Suppressor macrophage (primary cell): ENCODE data around the gene SND1.
A peak's percentile ranks its signal among the peaks of the same experiment; 100 is the strongest.

ENCODE experiments used
- DNase-seq, 4 experiments: peaks; one replicate each; pipeline ENCODE4 v3.0.0-alpha.2; 2020 to 2022

Gene SND1

GRCh38 chr7:127835679-127836078 is 183.7 kb downstream of the SND1 start:
- no peak for DNase-seq

DNA sequence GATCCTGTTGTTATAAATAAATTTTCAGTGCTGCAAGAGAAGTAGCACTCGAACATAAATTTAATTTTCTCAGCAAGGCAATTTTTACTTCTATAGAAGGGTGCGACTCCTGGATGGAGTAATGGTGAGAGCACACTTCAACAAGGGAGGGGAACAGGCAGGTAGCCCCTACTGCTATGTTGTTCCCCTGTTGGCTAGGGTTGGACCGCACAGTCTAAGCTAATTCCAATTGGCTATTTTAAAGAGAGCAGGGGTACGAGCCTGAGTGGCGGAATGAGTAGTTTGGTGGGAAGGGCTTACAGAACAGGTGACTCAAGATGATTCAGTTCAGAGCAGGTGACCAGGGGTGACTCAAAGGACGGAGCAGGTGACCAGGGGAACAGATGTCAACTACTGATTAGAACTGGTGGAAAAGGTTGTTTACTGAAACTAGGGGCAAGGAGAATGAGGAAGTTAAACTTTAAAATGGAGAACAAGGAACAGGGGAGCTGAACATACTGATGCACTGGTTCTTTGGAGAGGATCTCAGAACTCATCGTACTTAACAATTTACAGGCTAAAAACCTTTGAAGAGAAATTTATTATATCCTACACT is 185.9 kb downstream of the SND1 start:
- peak in 3 of 4 experiments; percentile 23 to 41 (median 27) for DNase-seq

GRCh38 chr7:127838816-127839415 is 186.9 kb downstream of the SND1 start:
- DNase-seq: no peak

GRCh38 chr7:127840226-127840951 is 188.4 kb downstream of the SND1 start:
- DNase-seq: no peak

- DNase-seq: no peak
Observed at GRCh38 chr7:127844165-127844564, 192.2 kb downstream of the SND1 start.

DNA sequence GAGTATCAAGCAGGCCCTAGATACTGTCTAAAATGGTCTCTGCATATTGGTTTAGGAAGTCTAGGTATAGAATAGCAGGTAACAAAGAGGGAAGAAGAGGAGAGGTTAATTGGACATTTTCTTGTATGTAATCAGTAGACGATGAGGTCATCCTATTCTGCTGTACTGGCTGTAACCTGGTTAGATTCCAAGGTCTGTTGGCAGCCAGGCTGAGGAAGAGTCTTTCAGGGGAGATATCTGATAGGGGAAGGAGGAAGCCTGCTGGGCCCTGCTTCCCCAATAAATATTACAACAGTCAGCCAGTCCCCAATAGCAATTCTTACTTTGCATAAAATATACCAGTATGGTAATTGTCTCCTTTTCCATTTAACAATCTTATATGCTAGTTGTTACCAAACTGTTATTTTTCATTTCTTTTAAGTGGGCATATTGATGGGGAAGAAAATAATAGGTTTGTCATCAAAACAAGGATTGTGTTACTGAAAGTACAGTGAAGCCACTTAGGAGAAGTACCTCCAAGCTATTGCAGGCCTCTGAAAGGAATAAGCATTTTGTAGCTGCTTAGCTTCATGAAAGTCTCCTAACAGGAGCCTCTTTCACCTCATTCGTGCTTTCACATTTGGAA is 192.8 kb downstream of the SND1 start:
- peak; percentile 11 to 29 (median 20) for DNase-seq

- no peak for DNase-seq
Observed at GRCh38 chr7:127845522-127846214, 193.7 kb downstream of the SND1 start.

DNA sequence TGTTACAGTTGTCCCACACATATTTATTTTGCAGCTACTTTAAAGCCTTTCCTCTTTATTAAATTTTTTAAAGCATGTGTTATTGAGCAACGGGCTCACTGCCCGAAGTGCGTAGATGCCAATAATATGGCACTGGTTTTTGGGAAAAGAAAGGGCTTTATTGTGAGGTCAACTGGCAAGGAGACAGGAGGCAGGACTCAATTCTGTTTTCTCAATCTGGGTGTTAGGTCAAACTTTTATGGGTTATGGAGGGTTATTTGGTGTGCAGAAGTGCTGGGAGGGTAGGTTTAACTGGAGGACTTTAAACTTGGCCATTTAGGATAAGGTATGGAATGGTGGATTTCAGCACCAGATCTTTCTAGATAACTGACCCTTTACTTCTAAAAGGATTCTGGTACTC is 195.6 kb downstream of the SND1 start:
- no peak for DNase-seq

- DNase-seq: no peak
Observed at GRCh38 chr7:127848241-127848640, 196.2 kb downstream of the SND1 start.

GRCh38 chr7:127850195-127850594 is 198.2 kb downstream of the SND1 start:
- DNase-seq: no peak

DNA sequence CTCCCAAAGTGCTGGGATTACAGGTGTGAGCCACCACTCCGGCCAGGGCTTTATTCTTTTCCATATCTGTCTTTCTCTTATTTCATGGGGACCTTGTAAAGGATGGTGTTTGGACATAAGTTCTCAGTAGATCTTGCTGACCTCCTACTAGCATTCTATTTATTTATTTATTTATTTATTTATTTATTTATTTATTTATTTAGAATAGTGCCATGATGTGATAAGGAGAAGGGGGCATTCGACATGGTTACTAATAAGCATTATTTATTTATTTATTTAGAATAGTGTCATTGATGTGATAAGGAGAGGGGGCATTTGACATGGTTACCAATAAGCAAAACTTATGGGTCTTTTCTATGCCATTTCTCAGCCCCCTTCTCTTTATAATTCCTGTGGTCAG is 202.4 kb downstream of the SND1 start:
- DNase-seq: no peak

GRCh38 chr7:127857464-127857841 is 205.5 kb downstream of the SND1 start:
- DNase-seq: no peak

- DNase-seq: no peak
Observed at GRCh38 chr7:127858091-127858914, 206.3 kb downstream of the SND1 start.

DNA sequence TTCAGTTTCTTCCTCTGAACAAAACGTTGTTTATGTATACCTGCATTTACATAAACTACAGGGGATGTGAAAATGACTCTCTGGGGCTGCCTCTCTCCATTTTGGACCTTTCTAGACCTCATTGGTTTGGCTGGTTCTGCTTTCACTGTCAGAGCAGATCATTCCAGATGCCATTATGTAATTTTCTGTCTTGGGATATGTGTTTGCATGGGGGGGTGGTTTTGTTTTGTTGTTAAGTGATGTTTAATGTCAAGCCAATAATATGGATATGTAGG is 206.9 kb downstream of the SND1 start:
- DNase-seq: no peak

DNA sequence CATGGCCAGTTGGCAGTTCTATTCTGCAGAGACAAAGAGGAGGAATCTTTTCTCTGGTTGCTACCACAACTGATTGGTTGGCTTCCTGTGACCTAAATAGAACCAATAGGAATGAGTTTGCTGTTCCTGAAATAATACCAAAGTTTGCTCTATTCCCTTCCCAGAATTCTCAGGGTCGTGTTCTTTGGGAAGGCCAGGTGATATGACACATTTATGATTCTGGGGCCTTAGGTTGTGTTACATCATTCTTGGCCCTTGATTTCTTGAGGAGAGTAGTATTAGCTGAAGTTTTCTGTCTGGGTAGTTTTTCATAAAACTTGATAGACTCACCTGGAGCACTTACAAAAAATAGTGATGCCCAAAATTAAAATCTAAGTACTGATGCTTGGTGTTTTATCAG is 207.3 kb downstream of the SND1 start:
- no peak for DNase-seq

DNA sequence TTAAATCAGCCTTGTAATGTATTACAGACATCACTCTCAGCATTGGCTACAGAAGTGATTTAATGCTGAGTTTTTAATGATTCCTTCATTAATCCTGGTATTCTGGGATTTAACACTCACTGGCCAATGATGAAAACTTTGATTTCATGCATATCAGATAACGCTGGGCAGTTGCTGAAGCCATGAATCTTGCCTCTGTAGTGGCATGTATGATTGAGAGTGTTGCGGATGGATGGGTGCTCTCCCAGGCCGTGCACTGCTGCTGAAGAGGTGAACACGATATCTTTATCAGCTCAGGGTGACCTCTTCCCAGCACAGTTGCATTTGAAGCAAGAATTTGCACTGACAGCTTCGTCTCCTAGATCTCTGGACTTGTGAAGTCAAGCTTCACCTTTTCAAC is 210.5 kb downstream of the SND1 start:
- DNase-seq: no peak

- no peak for DNase-seq
Observed at GRCh38 chr7:127863082-127863481, 211.1 kb downstream of the SND1 start.

DNA sequence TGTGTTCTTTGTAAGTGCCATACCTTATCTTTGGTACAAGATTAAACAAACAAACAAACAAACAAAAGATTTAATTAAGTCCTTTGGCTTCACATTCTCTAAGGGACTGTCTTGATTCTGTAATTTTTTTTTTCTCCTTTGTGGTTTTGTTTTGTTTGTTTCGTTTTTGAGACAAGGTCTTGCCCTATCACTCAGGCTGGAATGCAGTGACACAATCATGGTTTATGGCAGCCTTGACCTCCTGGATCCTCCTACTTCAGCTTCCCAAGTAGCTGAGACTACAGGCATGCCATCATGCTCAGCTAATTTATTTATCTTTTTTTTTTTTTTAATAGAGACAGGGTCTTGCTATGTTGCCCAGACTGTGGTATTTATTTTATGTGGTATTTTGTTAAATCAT is 213.5 kb downstream of the SND1 start:
- no peak for DNase-seq

DNA sequence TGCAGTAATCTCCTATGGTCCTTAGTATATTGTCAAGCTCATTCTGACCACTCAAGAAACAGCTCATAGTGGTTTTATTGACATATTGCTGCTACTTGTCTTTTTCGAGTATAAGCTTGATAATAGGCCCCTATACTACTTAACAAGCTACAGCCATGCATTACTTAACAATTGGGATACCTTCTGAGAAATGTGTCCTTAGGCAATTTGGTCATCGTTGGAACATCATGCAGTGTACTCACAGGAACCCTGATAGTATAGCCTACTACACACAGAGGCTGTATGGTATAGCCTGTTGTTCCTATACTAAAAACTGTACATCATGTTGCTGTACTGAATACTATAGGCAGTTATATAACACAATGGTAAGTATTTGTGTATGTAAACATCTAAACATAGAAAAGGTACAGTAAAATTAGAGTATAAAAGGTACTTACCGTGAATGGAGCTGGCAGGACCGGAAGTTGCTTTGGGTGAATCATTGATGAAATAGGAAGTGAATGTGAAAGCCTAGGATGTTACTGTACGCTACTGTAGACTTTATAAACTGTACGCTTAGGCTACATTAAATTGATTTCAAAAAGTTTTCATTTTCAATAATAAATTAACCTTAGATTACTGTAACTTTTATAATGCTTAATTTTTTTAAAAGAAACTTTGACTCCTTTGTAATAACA is 218.4 kb downstream of the SND1 start:
- peak; percentile 28 to 68 (median 56) for DNase-seq

- no peak for DNase-seq
Observed at GRCh38 chr7:127871226-127871625, 219.2 kb downstream of the SND1 start.

DNA sequence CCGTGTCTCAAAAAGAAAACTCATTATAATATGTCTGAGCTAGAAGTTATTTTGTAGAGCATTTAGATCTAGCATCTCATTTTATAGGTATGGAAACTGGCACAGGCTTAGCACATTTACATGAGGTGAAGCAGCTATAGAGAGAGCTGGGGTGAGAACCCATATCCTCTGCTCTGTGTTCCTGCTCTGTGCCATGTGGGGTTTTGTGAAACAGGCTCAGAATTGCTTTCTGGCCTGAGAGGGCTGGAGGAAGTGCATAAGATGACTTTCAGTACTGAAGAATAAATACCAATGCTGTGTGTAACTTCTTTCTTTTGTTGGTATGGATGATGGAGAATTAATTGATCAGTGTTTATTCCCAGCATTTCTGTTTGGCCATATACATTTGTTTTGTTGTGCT is 220.1 kb downstream of the SND1 start:
- peak in 3 of 4 experiments; percentile 27 to 44 (median 34) for DNase-seq

DNA sequence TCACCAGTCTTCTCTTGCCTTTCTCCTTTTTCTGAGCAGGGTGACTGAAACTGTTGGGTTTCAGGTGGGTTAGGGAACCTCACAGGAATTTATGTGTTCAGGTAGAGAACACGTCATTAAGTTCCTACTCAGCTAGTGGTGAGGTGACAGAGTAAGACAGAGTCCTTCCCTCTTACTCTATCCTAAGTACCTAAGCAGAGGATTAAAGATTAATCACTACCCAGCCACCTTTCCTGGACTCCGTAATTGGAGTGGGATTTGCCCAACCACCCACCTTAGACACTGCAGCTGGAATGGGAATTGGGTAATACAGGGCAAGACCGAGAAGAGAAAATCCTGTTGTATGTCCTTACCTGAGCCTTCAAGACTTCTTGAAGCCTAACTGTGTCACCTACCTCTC is 221.2 kb downstream of the SND1 start:
- no peak for DNase-seq
